Naive thymus-derived CD4-positive, alpha-beta T cell (primary cell): Measurements from ENCODE around the gene KCNN2. TPM values are rescaled to one million over a fixed set of nuclear protein-coding genes. Genes with fewer than 3 reads are reported as not detected.
A peak's percentile ranks its signal among the peaks of the same experiment; 100 is the strongest.

ENCODE experiments used
- ATAC-seq: fragments of 150-1000 bp; cut with Tn5 transposase; 2 replicates; pipeline ENCODE4 v1.10.0; 2021; ENCODE audit warnings: mild to moderate bottlenecking, moderate library complexity
- CTCF ChIA-PET: fragments of 350-600 bp; sonication (Branson Sonifier 250); formaldehyde crosslinking; loops from one replicate; lab custom pipeline; 2021; ENCODE audit warnings: antibody characterized with exemption; lab: Charles Lee
- POLR2A ChIA-PET: fragments of 350-600 bp; sonication (Branson Sonifier 250); formaldehyde crosslinking; loops from one replicate; lab custom pipeline; 2021; ENCODE audit warnings: antibody characterized with exemption, inconsistent platforms; lab: Charles Lee
- DNase-seq, 9 donors: peaks; one replicate each; pipeline versions ENCODE4 v3.0.0 to v3.0.0-alpha.2; 2020 to 2022; ENCODE audit warnings: mixed read lengths in 1 of 9
- H3K27ac ChIP-seq: one replicate; pipeline ENCODE4 v1.7.0; 2013; ENCODE audit warnings: mild to moderate bottlenecking, low read depth, low read length, moderate library complexity
- H3K27me3 ChIP-seq, 2 donors: one replicate each; pipeline ENCODE4 v1.7.0; 2013; ENCODE audit warnings: low read length in 2 of 2, mild to moderate bottlenecking in 2 of 2, moderate library complexity in 2 of 2; ENCODE audit not compliant: control insufficient read depth in 2 of 2, insufficient read depth in 2 of 2
- H3K36me3 ChIP-seq, 3 experiments: 1 replicate in 2 of 3; 2 replicates in 1 of 3; pipeline ENCODE4 v1.7.0; 2013; ENCODE audit warnings: low read length in 3 of 3, mild to moderate bottlenecking in 3 of 3, moderate library complexity in 1 of 3; ENCODE audit not compliant: insufficient read depth in 3 of 3, control insufficient read depth in 2 of 3
- H3K4me1 ChIP-seq, 2 donors: one replicate each; pipeline ENCODE4 v1.7.0; 2013; ENCODE audit warnings: low read length in 2 of 2, mild to moderate bottlenecking in 2 of 2, moderate library complexity in 1 of 2; ENCODE audit not compliant: control insufficient read depth in 2 of 2, insufficient read depth in 2 of 2
- H3K4me3 ChIP-seq: 2 replicates; pipeline ENCODE4 v1.7.0; 2013; ENCODE audit warnings: mild to moderate bottlenecking, low read length
- H3K9me3 ChIP-seq, 3 experiments: 1 replicate in 2 of 3; 2 replicates in 1 of 3; pipeline ENCODE4 v1.7.0; 2013; ENCODE audit warnings: low read length in 3 of 3; ENCODE audit not compliant: control insufficient read depth in 2 of 3
- H3K27ac Mint-ChIP-seq, 9 donors: one replicate each; pipeline ENCODE4 v1.8.0; 2020 to 2022; ENCODE audit warnings: mixed read lengths in 9 of 9, mild to moderate bottlenecking in 8 of 9, moderate library complexity in 5 of 9, inconsistent platforms in 2 of 9
- H3K27me3 Mint-ChIP-seq, 5 donors: one replicate each; pipeline ENCODE4 v1.8.0; 2021 to 2022; ENCODE audit warnings: mixed read lengths in 5 of 5, mild to moderate bottlenecking in 1 of 5
- H3K36me3 Mint-ChIP-seq, 5 donors: one replicate each; pipeline ENCODE4 v1.8.0; 2020 to 2022; ENCODE audit warnings: mixed read lengths in 5 of 5, mild to moderate bottlenecking in 3 of 5, inconsistent platforms in 1 of 5
- H3K4me1 Mint-ChIP-seq, 7 donors: one replicate each; pipeline ENCODE4 v1.8.0; 2020 to 2022; ENCODE audit warnings: mixed read lengths in 7 of 7, mild to moderate bottlenecking in 3 of 7, inconsistent platforms in 1 of 7
- H3K4me3 Mint-ChIP-seq, 10 donors: one replicate each; pipeline ENCODE4 v1.8.0; 2020 to 2022; ENCODE audit warnings: mild to moderate bottlenecking in 10 of 10, mixed read lengths in 10 of 10, moderate library complexity in 6 of 10, inconsistent platforms in 2 of 10
- H3K9me3 Mint-ChIP-seq, 11 donors: one replicate each; pipeline ENCODE4 v1.8.0; 2020 to 2022; ENCODE audit warnings: mixed read lengths in 11 of 11, mild to moderate bottlenecking in 4 of 11, inconsistent platforms in 1 of 11, moderate library complexity in 1 of 11
- intact Hi-C, 2 donors: fragments of 100-400 bp; cut with micrococcal nuclease; formaldehyde crosslinking; loops; one replicate each; pipeline ENCODE4 v1.15.1; 2023
- polyA plus RNA-seq, 2 donors: library from polyadenylated mRNA; unstranded; fragments of 300-500 nt; fragmentation: Illumina TruSeq; gene quantifications; one replicate each; pipeline ENCODE4 v1.2.3, GENCODE V29; 2021
- total RNA-seq, 6 experiments: library from RNA in 5 of 6; stranded (reverse) in 5 of 6; gene quantifications; 1 replicate in 5 of 6; 2 replicates in 1 of 6; pipeline ENCODE4 v1.2.3 and lab custom pipeline; 2021 to 2026

KCNN2 gene
- not detected for total RNA-seq
- not detected for polyA plus RNA-seq
- total RNA-seq (lab: John Stamatoyannopoulos, UW): not detected

- peaks cover 0 to 11% (median 5%) of the 10 kb centered on the region in 7 donors for H3K4me1 Mint-ChIP-seq
- Histone ChIP-seq H3K27me3 (no peaks in the 10 kb centered on the region), H3K9me3 (no peaks in the 10 kb centered on the region), H3K27ac (no peak within 1 kb of the TSS), H3K4me3 (no peak within 1 kb of the TSS), H3K4me1 (no peaks in the 10 kb centered on the region), H3K36me3 (no peaks in the 10 kb centered on the region)
- CTCF ChIA-PET: no interaction called here
- H3K36me3 Mint-ChIP-seq: no peaks in the 10 kb centered on the region
- peaks cover 41 to 65% (median 47%) of the 10 kb centered on the region in 5 donors for H3K27me3 Mint-ChIP-seq
- peaks cover 0 to 11% (median 1%) of the 10 kb centered on the region in 11 donors for H3K9me3 Mint-ChIP-seq
- no peak within 1 kb of the TSS for H3K27ac Mint-ChIP-seq
- H3K4me3 Mint-ChIP-seq: peak within 1 kb of the TSS in 1 of 10 donors; percentile 25
- intact Hi-C loops: no loop called here
- POLR2A ChIA-PET: no interaction called here
- ATAC-seq (no peak), DNase-seq (no peak)
Observed at GRCh38 chr5:114361724-114362196, at the start of gene KCNN2. KCNN2 (plus strand) TSS chr5:114362070; CDS start chr5:114362140, 70 bp downstream.

- no peak for DNase-seq
- Histone ChIP-seq H3K9me3 (no peaks in the 10 kb centered on the region), H3K4me1 (no peaks in the 10 kb centered on the region), H3K27me3 (no peaks in the 10 kb centered on the region), H3K4me3 (no peak overlapping the region), H3K27ac (no peak overlapping the region), H3K36me3 (no peaks in the 10 kb centered on the region)
- CTCF ChIA-PET: no interaction called here
- Mint-ChIP-seq H3K4me3 (no peak overlapping the region), H3K36me3 (no peaks in the 10 kb centered on the region), H3K4me1 (no peaks in the 10 kb centered on the region), H3K27ac (no peak overlapping the region), H3K27me3 (peaks cover 0 to 5% (median 0%) of the 10 kb centered on the region in 5 donors), H3K9me3 (peaks cover 0 to 1% (median 0%) of the 10 kb centered on the region in 11 donors)
- ATAC-seq: no peak
- POLR2A ChIA-PET: no interaction called here
- intact Hi-C loops: no loop called here
Observed at GRCh38 chr5:114312658-114313057, 49.2 kb upstream of the KCNN2 start.

GRCh38 chr5:114314061-114314460 is 47.8 kb upstream of the KCNN2 start:
- H3K27ac ChIP-seq: no peak overlapping the region
- H3K36me3 ChIP-seq: no peaks in the 10 kb centered on the region
- ATAC-seq (no peak), DNase-seq (no peak)
- Mint-ChIP-seq H3K27me3 (peaks cover 0 to 2% (median 0%) of the 10 kb centered on the region in 5 donors), H3K4me3 (no peak overlapping the region), H3K4me1 (no peaks in the 10 kb centered on the region), H3K36me3 (no peaks in the 10 kb centered on the region), H3K27ac (no peak overlapping the region), H3K9me3 (peaks cover 0 to 1% (median 0%) of the 10 kb centered on the region in 11 donors)
- H3K9me3 ChIP-seq: no peaks in the 10 kb centered on the region
- ChIA-PET POLR2A (no interaction called here), CTCF (no interaction called here)
- no peaks in the 10 kb centered on the region for H3K4me1 ChIP-seq
- intact Hi-C loops: no loop called here
- no peak overlapping the region for H3K4me3 ChIP-seq
- H3K27me3 ChIP-seq: no peaks in the 10 kb centered on the region

DNA sequence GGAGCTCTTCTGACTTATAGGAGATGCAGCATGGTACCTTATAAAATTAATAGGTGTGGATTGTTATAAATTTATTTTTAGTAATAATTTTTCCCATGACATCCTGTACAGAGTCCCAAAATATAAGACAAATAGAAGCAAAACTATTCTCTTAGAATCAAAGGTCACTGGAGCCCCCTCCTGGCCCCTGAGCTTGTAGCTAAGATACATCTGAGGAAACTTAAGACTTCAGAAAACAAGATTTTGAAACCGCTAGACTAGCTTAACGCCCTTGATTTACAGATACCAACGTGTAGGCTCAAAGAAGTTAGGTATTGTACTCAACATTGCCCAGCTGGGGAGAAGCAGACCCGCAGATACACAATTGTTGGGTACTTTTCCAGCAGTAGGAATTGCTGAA is 45.7 kb upstream of the KCNN2 start:
- peaks cover 0 to 1% (median 0%) of the 10 kb centered on the region in 11 donors for H3K9me3 Mint-ChIP-seq
- H3K27me3 Mint-ChIP-seq: peaks cover 0 to 4% (median 0%) of the 10 kb centered on the region in 5 donors
- no peak for DNase-seq
- H3K4me1 ChIP-seq: no peaks in the 10 kb centered on the region
- no peaks in the 10 kb centered on the region for H3K27me3 ChIP-seq
- H3K27ac ChIP-seq: no peak overlapping the region
- POLR2A ChIA-PET: no interaction called here
- no peak overlapping the region for H3K27ac Mint-ChIP-seq
- CTCF ChIA-PET: no interaction called here
- no peaks in the 10 kb centered on the region for H3K36me3 Mint-ChIP-seq
- intact Hi-C loops: no loop called here
- no peak overlapping the region for H3K4me3 Mint-ChIP-seq
- no peak overlapping the region for H3K4me3 ChIP-seq
- no peaks in the 10 kb centered on the region for H3K4me1 Mint-ChIP-seq
- no peaks in the 10 kb centered on the region for H3K36me3 ChIP-seq
- no peaks in the 10 kb centered on the region for H3K9me3 ChIP-seq
- no peak for ATAC-seq

DNA sequence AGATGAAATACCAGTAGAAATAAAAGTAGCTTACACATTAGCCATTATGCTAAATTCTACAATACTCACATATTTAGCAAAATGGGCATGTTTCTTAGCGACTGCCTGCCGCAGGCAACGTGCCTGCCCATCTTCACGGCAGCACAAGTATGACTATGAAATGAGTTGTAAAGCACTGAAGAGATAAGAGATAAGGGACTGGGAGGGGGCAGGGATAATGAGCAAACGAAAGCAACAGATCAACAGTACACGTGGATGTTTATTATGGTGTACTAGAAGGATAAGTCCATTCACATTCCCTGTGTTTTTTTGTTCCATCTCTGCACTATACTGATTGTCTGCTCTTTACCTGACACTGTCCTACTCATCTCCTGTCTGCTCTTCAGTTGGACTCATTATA is 44.1 kb upstream of the KCNN2 start:
- no peak for ATAC-seq
- Mint-ChIP-seq H3K27me3 (peaks cover 0 to 4% (median 0%) of the 10 kb centered on the region in 5 donors), H3K27ac (no peak overlapping the region), H3K4me3 (no peak overlapping the region), H3K4me1 (no peaks in the 10 kb centered on the region), H3K9me3 (peaks cover 0 to 1% (median 0%) of the 10 kb centered on the region in 11 donors), H3K36me3 (no peaks in the 10 kb centered on the region)
- Histone ChIP-seq H3K9me3 (no peaks in the 10 kb centered on the region), H3K36me3 (no peaks in the 10 kb centered on the region), H3K27ac (no peak overlapping the region), H3K4me1 (no peaks in the 10 kb centered on the region), H3K4me3 (no peak overlapping the region), H3K27me3 (no peaks in the 10 kb centered on the region)
- intact Hi-C loops: no loop called here
- CTCF ChIA-PET: no interaction called here
- POLR2A ChIA-PET: interaction anchor here (0.6 kb wide), 1 partner anchor 16 kb away, joined by 3 read pairs; no protein-coding TSS in a partner anchor
- DNase-seq: no peak

DNA sequence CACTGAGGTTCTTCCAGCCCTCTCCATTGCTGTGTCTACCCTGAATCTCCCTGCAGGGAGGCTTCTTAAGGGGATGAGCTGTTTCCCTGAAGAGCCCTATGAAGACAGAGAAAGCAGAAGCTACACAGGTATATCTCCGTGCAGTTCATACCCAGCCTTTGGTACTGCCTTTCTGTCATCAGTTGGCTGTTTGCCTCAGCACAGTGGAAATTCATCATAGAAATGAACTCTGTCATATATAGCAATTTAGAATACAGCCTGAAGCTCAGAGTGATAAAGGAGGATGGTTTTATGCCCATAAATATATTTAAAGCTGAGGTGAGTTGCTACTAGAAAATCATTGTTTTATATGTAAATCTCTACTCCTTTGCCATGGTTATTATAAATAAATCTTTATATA is 42.6 kb upstream of the KCNN2 start:
- Mint-ChIP-seq H3K4me3 (no peak overlapping the region), H3K27me3 (peaks cover 0 to 4% (median 0%) of the 10 kb centered on the region in 5 donors), H3K4me1 (no peaks in the 10 kb centered on the region), H3K27ac (no peak overlapping the region), H3K9me3 (peaks cover 0 to 1% (median 0%) of the 10 kb centered on the region in 11 donors), H3K36me3 (no peaks in the 10 kb centered on the region)
- Histone ChIP-seq H3K27me3 (no peaks in the 10 kb centered on the region), H3K4me1 (no peaks in the 10 kb centered on the region), H3K9me3 (no peaks in the 10 kb centered on the region), H3K36me3 (no peaks in the 10 kb centered on the region), H3K27ac (no peak overlapping the region), H3K4me3 (no peak overlapping the region)
- POLR2A ChIA-PET: no interaction called here
- DNase-seq (no peak), ATAC-seq (no peak)
- CTCF ChIA-PET: no interaction called here
- intact Hi-C loops: no loop called here

- H3K9me3 ChIP-seq: no peaks in the 10 kb centered on the region
- Mint-ChIP-seq H3K27ac (no peak overlapping the region), H3K4me1 (no peaks in the 10 kb centered on the region), H3K9me3 (peaks cover 0 to 1% (median 0%) of the 10 kb centered on the region in 11 donors), H3K27me3 (peaks cover 0 to 4% (median 0%) of the 10 kb centered on the region in 5 donors), H3K36me3 (no peaks in the 10 kb centered on the region), H3K4me3 (no peak overlapping the region)
- ATAC-seq (no peak), DNase-seq (no peak)
- CTCF ChIA-PET: no interaction called here
- H3K27ac ChIP-seq: no peak overlapping the region
- no peak overlapping the region for H3K4me3 ChIP-seq
- intact Hi-C loops: no loop called here
- POLR2A ChIA-PET: no interaction called here
- H3K4me1 ChIP-seq: no peaks in the 10 kb centered on the region
- H3K27me3 ChIP-seq: no peaks in the 10 kb centered on the region
- H3K36me3 ChIP-seq: no peaks in the 10 kb centered on the region
Observed at GRCh38 chr5:114319821-114320220, 42.0 kb upstream of the KCNN2 start.
